Embryonic facial prominence (tissue), 1 donor: ENCODE measurements around the gene ACSF3.
"Not testable (repeated sequence)": the region's sequence is repeated elsewhere in the genome, so short reads cannot be mapped to it uniquely, and the experiment has no call there.

Experiments used
- DNase-seq: peaks from one replicate; pipeline ENCODE4 v3.0.0-alpha.2; 2016; ENCODE audit errors: extremely low spot score

Gene ACSF3

DNA sequence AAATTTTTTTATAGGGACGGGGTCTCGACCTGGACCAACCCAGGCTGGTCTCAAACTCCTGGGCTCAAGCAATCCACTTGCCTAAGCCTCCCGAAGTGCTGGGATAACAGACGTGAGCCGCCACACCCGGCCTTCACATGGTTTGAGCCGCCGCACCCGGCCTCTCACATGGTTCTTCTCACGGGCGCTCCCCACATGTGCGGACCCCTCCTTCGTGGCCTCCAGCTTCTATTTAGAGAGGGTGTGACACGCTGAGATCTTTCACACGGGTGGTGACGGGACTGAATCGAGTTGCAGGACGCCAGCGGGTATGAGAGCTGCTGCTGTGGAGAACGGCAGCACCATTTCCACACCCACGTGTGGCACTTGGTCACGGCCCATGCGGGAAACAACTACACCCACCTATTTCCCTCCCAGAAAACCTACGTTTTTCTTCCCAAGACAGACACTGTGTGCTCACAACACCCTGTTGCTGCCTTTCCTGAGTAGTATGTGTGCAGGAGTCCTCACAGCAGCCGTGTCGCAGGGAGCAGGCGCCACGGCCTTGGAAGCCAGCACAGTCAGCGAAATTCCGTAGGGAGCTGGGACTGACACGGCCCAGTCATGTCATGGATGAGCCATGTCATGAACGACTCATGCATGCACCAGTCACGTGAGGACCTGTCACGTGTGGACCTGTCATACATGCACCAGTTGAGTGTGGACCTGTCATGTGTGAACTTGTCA, 20.1 kb upstream of the ACSF3 start:
- no peak for DNase-seq

GRCh38 chr16:89074072-89074674, 19.5 kb upstream of the ACSF3 start:
- DNase-seq, result not testable (repeated sequence)

- no peak for DNase-seq
These were observed 18.6 kb upstream of the ACSF3 start for GRCh38 chr16:89074803-89075688.

DNA sequence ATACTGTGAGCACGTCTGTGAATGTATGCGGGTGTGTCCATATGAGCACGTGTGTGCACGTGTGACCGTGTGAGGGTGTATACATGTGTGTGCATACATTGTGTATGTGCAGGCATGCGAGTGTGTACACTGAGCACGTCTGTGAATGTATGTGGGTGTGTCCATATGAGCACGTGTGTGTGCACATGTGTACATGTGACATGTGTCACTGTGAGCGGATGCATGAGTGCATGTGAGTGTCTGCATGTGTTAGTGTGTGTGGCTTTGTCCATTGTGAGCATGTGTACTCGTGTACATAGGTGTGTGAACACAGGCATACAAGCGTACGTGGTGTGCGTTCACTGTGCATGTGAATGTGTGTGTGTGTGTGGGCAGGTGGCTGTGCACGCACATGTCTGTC, 17.5 kb upstream of the ACSF3 start:
- no peak for DNase-seq

DNA sequence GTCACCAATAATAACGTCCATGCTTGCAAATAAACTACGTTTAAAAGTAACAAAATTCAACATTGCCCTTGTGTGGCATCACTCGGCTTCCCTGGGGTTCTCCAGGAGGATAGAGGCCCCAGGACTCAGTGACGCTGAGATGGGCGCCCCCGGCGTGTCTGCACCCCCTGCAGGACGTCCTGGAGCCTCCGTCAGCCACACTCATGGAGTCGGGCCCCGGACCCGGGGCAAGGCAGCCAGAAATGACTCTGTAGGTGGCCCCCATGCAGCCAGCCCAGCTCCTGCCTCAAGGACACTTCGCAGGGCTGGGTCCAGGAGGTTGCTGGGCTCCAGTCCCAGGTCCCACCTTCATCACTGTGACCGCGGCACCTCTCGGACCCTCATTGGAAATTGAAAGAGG, 16.6 kb upstream of the ACSF3 start:
- no peak for DNase-seq

DNA sequence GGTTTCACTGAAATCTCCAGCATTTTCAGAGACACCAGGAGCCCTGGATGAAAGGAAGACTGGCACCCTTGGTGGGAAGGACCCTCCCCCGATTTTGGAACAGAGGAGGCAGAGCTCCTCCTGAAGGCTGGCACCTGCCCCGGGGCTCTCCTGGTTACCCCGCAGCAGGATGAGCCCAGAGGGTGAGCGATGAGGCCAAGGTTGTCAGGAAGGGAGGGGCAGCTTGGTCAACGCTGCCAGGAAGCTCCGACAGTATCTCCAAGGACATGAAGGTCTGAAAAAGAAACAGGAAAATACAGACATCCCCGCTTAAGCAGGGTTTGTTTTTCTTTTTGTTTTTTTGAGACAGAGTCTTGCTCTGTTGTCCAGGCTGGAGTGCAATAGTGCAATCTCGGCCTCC, 15.5 kb upstream of the ACSF3 start:
- DNase-seq, result no peak

GRCh38 chr16:89079434-89079980, 14.1 kb upstream of the ACSF3 start:
- no peak for DNase-seq

- DNase-seq, result no peak
These were observed 13.3 kb upstream of the ACSF3 start for GRCh38 chr16:89080196-89080853.

- DNase-seq, result no peak
These were observed 12.1 kb upstream of the ACSF3 start for GRCh38 chr16:89081556-89081955.

DNA sequence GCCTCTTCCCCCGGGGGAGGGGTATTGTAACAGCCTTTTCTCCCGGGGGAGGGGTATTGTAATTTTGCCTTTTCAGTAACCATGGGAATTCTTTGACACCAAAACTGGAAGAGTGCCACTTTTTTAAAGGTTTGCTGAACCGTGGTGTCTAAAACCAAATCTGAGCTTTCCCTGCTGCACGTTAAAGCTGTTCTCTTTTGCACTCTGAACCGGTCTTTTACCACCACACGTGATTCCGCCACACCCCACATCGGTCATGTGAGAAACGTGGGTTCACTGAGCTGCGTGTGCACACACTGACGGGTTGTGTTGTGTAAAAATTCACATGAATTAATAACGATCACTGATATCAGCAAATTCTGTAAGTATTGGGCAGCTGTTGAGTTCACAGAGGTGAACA, 9.2 kb upstream of the ACSF3 start:
- no peak for DNase-seq

GRCh38 chr16:89084814-89085612, 8.6 kb upstream of the ACSF3 start:
- no peak for DNase-seq

DNA sequence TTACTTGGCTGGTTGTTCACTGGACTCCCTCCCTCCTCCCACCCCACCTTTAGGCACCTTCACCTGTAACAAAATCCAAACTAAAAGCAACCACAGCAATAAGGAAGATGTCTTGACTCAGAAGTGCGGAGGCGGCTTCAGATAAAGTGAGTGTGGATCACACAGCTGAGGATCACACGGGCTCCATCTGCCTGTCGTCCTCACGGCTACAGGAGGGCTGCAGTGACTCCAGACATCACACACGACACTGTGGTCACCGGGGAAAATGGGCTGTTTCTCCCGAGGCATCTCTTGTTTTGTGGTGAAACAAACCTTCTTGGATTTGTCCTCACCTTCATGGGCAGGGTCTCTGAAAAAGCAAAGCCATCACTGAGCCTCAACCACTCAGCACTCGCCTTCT, 7.9 kb upstream of the ACSF3 start:
- no peak for DNase-seq

DNA sequence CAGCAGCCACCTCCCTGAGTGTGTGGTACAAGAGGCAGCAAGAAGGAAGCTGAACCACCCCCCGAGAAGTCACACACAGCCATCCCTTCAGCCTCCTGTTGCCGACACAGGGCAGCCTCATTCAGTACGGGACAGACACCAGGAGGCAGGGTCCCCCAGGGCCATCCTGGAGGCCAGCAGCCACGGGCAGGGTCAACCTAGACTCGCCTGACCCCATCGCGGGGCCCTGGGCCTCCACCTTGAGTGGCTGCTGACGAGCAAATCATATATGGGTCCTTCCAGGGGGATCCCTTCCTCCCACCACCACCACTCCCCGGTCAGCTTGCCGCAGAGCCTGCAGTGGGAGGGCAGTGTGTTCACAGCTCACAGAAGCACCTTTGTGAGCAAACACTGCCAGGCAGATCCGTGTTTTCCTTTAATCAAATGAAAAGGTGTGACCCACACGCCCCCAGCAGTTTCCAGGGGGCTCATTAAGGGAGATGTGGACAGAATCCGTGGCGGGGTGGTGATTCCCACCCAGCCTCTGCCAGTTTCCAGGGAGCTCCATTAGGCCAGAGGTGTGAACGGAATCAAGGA, 5.6 kb upstream of the ACSF3 start:
- no peak for DNase-seq

DNA sequence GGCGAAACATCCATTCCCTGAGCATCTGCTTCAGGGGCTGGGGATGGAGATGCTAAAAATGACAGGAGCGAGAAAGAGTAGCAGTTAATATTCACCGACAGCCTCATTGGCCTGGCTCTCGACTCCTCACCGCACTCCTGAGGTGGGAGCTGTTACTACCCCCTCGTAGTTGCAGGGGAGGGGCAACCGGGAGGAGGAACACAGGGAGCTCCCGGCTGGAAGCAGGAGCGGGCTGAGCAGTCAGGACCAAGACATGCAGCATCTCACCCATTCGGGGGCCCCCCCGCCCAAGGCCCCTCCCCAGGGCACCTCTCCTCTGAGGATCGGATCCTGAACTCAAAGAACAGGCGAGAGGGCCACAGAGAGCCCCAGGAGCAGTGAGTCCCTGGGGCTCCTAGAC, 4.5 kb upstream of the ACSF3 start:
- DNase-seq, result no peak

- DNase-seq, result no peak
These were observed 3.4 kb upstream of the ACSF3 start for GRCh38 chr16:89090182-89090630.

- DNase-seq, result no peak
These were observed 2.8 kb upstream of the ACSF3 start for GRCh38 chr16:89090669-89091426.

DNA sequence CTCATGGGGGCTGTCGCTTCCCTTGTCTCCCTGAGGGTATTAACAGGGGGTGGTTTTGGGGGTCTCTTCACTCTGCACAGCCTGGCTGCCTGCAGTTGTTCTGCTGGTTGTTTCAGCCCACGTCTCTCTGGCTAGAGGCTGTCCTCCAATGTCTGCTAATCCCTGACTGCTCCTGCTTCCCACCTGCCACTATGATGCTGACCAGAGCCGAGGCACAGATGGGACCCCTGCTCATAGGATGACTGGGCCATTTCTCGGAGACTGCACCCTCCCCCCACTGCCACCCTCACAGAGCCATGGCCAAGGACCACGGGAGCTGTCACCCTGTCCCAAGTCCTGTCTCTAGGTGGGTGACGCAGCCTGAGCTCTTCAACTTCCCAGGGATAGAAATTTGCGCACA, 1.6 kb upstream of the ACSF3 start:
- DNase-seq, result no peak

DNA sequence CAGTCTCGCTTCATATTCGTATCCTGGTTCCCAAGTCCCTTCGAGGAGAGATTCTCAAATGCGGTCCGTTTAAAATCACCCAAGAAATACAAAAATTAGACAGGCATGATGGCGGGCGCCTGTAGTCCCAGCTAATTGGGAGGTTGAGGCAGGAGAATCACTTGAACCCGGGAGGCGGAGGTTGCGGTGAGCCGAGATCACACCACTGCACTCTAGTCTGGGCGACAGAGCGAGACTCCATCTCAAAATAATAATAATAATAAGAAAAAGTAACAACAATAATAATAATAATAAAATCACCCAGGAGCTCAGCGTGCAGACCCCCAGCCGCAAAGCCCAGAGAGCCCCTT, 425 bp upstream of the ACSF3 start:
- not testable (repeated sequence) for DNase-seq

DNA sequence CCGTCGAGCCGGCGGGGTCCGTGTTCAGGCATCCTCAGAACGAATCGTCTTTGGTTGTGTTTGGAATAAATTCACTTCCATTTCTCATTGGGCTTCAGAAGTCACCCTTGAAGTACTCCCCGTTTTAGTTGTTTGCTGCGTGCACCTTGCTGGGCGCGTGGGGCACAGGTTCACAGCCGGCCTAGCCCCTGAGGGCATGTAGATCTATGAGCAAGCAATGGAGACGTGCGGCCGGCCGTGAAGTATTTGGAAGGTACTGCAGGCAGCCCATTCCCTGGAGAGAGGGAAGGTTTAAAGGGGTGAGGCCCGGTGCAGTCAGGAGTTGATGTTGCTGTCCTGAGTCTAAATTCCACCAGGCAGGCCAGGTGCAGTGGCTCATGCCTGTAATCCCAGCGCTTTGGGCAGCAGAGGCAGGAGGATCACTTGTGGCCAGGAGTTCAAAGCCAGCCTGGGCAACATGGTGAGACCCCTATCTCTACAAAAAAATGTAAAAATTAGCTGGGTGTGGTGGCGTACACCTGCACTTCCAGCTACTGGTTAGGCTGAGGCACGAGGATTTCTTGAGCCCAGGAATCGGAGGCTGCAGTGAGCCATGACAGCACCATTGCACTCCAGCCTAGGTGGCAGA, 714 bp downstream of the ACSF3 start:
- DNase-seq, result no peak

- no peak for DNase-seq
These were observed 1.2 kb downstream of the ACSF3 start for GRCh38 chr16:89094880-89095258.
